NCI-H510A (cell line): ENCODE data around the gene TNK2.
"Not testable (repeated sequence)": the region's sequence is repeated elsewhere in the genome, so short reads cannot be mapped to it uniquely, and the experiment has no call there.

Experiments
- DNase-seq: peaks from one replicate; lab custom pipeline; 2025; lab: John Stamatoyannopoulos, UW

Gene TNK2

GRCh38 chr3:195885036-195885891, 23.1 kb downstream of the TNK2 start:
- DNase-seq = no peak

- DNase-seq = no peak
Measured at GRCh38 chr3:195884691-195885035, 23.7 kb downstream of the TNK2 start.

GRCh38 chr3:195883801-195884200, 24.6 kb downstream of the TNK2 start:
- DNase-seq = no peak

- DNase-seq = no peak
Measured at GRCh38 chr3:195883160-195883559, 25.2 kb downstream of the TNK2 start.

GRCh38 chr3:195882002-195882441, 26.3 kb downstream of the TNK2 start:
- DNase-seq = no peak

GRCh38 chr3:195881276-195881988, 26.9 kb downstream of the TNK2 start:
- no peak for DNase-seq

- no peak for DNase-seq
Measured at GRCh38 chr3:195880037-195880431, 28.3 kb downstream of the TNK2 start.

GRCh38 chr3:195879416-195880036, 28.8 kb downstream of the TNK2 start:
- no peak for DNase-seq

- DNase-seq = no peak
Measured at GRCh38 chr3:195878424-195879274, 29.7 kb downstream of the TNK2 start.

GRCh38 chr3:195877767-195878423, 30.5 kb downstream of the TNK2 start:
- DNase-seq = no peak

- DNase-seq = no peak
Measured at GRCh38 chr3:195877136-195877715, 31.1 kb downstream of the TNK2 start.

- DNase-seq = no peak
Measured at GRCh38 chr3:195876297-195877064, 31.9 kb downstream of the TNK2 start.

- no peak for DNase-seq
Measured at GRCh38 chr3:195875482-195876236, 32.7 kb downstream of the TNK2 start.

GRCh38 chr3:195873971-195874370, 34.4 kb downstream of the TNK2 start:
- no peak for DNase-seq

GRCh38 chr3:195873281-195873887, 35.0 kb downstream of the TNK2 start:
- DNase-seq = no peak

- no peak for DNase-seq
Measured at GRCh38 chr3:195872800-195873199, 35.6 kb downstream of the TNK2 start.

GRCh38 chr3:195872097-195872496, 36.3 kb downstream of the TNK2 start:
- DNase-seq = no peak

- not testable (repeated sequence) for DNase-seq
Measured at GRCh38 chr3:195871686-195872085, 36.7 kb downstream of the TNK2 start.

GRCh38 chr3:195870937-195871336, 37.4 kb downstream of the TNK2 start:
- no peak for DNase-seq
